Measurements from ENCODE around the gene WFIKKN2. TPM values are rescaled to one million over a fixed set of nuclear protein-coding genes. Genes with fewer than 3 reads are reported as not detected.

WFIKKN2 gene
- total RNA-seq, 1 experiment from 2014 or later = 0.11 TPM

DNA sequence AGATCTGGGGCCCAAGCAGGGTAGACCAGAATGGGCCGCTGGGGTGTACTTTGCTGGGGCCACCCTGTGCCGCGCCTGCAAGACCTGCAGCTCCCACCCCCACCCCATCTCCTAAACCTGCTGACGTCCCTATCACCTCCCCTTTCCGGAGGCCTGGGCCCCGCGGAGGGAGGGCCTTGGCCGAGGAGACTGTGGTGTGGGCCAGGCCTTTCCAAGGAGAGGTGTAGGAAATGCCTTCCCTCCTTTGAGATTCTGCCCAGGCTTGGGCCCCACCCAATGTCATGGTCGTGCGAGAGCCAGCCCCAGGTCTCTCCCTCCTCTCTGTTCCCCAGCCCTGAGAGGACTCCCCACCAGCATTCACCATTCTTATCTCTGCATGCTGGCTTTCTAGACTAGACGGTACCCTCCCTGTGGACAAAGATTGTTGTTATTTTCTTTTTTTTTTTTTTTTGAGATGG lies 3.9 kb upstream of the WFIKKN2 start (continued):
- TF ChIP-seq ERG (CRISPR knock-in tag; IDR thresholded peaks at IDR 0.05) = no peak
- TF ChIP-seq ZNF281 (CRISPR knock-in tag; IDR thresholded peaks at IDR 0.05) = no peak
- no peak for TF ChIP-seq TEAD1 (CRISPR knock-in tag; IDR thresholded peaks at IDR 0.05)
- no peak for TF ChIP-seq CREM (CRISPR knock-in tag; IDR thresholded peaks at IDR 0.05)

GRCh38 chr17:50832267-50832863 lies 3.0 kb upstream of the WFIKKN2 start:
- Mint-ChIP-seq H3K27ac (no peak overlapping the region), H3K27me3 (ENCODE audit: low read depth) (no peaks in the 10 kb centered on the region), H3K36me3 (no peaks in the 10 kb centered on the region), H3K4me3 (no peak overlapping the region), H3K4me1 (peaks cover 58% of the 10 kb centered on the region), H3K9me3 (no peaks in the 10 kb centered on the region)
- no peak for TF ChIP-seq SMAD3 (CRISPR knock-in tag; IDR thresholded peaks at IDR 0.05; ENCODE audit: borderline replicate concordance)
- TF ChIP-seq TCF7 (CRISPR knock-in tag; IDR thresholded peaks at IDR 0.05; ENCODE audit: low read depth) = no peak
- TF ChIP-seq ZNF121 (CRISPR knock-in tag; IDR thresholded peaks at IDR 0.05) = 0 out of 2 replicates have a peak, but pooled peaks have one; percentile 18
- CTCF ChIA-PET = interaction anchor here (0.7 to 3.6 kb wide), 3 partner anchors 14 to 48 kb away, joined by 4 to 52 read pairs (median 5); no protein-coding TSS in a partner anchor
- DNase-seq (ENCODE audit: low spot score) (no peak), ATAC-seq (no peak)
- POLR2A ChIA-PET = no interaction called here

GRCh38 chr17:50832864-50833381 lies 2.5 kb upstream of the WFIKKN2 start:
- H3K27me3 Mint-ChIP-seq (ENCODE audit: low read depth) = no peaks in the 10 kb centered on the region
- ChIA-PET POLR2A (no interaction called here), CTCF (interaction anchor here (2.1 to 3.6 kb wide), 2 partner anchors 20 to 49 kb away, joined by 5 to 52 read pairs; no protein-coding TSS in a partner anchor)
- DNase-seq (ENCODE audit: low spot score) (no peak), ATAC-seq (no peak)
- no peak overlapping the region for H3K4me3 Mint-ChIP-seq
- H3K36me3 Mint-ChIP-seq = no peaks in the 10 kb centered on the region
- peaks cover 58% of the 10 kb centered on the region for H3K4me1 Mint-ChIP-seq
- no peak overlapping the region for H3K27ac Mint-ChIP-seq
- no peaks in the 10 kb centered on the region for H3K9me3 Mint-ChIP-seq
- no peak for TF ChIP-seq ZNF121 (CRISPR knock-in tag; IDR thresholded peaks at IDR 0.05)
- TF ChIP-seq ZNF512 (CRISPR knock-in tag; IDR thresholded peaks at IDR 0.05; ENCODE audit: borderline replicate concordance) = no peak
- no peak for TF ChIP-seq ELF4 (CRISPR knock-in tag; IDR thresholded peaks at IDR 0.05; ENCODE audit: low read depth)
- TF ChIP-seq, protein P1, sequence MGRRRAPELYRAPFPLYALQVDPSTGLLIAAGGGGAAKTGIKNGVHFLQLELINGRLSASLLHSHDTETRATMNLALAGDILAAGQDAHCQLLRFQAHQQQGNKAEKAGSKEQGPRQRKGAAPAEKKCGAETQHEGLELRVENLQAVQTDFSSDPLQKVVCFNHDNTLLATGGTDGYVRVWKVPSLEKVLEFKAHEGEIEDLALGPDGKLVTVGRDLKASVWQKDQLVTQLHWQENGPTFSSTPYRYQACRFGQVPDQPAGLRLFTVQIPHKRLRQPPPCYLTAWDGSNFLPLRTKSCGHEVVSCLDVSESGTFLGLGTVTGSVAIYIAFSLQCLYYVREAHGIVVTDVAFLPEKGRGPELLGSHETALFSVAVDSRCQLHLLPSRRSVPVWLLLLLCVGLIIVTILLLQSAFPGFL (CRISPR knock-in tag; IDR thresholded peaks at IDR 0.05; ENCODE audit: borderline replicate concordance) = no peak
- no peak for TF ChIP-seq IRF1 (CRISPR knock-in tag; IDR thresholded peaks at IDR 0.05)
- TF ChIP-seq MYBL2 (CRISPR knock-in tag; IDR thresholded peaks at IDR 0.05) = no peak
- TF ChIP-seq, protein P2, sequence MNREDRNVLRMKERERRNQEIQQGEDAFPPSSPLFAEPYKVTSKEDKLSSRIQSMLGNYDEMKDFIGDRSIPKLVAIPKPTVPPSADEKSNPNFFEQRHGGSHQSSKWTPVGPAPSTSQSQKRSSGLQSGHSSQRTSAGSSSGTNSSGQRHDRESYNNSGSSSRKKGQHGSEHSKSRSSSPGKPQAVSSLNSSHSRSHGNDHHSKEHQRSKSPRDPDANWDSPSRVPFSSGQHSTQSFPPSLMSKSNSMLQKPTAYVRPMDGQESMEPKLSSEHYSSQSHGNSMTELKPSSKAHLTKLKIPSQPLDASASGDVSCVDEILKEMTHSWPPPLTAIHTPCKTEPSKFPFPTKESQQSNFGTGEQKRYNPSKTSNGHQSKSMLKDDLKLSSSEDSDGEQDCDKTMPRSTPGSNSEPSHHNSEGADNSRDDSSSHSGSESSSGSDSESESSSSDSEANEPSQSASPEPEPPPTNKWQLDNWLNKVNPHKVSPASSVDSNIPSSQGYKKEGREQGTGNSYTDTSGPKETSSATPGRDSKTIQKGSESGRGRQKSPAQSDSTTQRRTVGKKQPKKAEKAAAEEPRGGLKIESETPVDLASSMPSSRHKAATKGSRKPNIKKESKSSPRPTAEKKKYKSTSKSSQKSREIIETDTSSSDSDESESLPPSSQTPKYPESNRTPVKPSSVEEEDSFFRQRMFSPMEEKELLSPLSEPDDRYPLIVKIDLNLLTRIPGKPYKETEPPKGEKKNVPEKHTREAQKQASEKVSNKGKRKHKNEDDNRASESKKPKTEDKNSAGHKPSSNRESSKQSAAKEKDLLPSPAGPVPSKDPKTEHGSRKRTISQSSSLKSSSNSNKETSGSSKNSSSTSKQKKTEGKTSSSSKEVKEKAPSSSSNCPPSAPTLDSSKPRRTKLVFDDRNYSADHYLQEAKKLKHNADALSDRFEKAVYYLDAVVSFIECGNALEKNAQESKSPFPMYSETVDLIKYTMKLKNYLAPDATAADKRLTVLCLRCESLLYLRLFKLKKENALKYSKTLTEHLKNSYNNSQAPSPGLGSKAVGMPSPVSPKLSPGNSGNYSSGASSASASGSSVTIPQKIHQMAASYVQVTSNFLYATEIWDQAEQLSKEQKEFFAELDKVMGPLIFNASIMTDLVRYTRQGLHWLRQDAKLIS (CRISPR knock-in tag; IDR thresholded peaks at IDR 0.05; ENCODE audit: borderline replicate concordance) = no peak
- no peak for TF ChIP-seq TEAD4 (CRISPR knock-in tag; IDR thresholded peaks at IDR 0.05)
- no peak for TF ChIP-seq TEAD1 (CRISPR knock-in tag; IDR thresholded peaks at IDR 0.05)
- TF ChIP-seq, protein P3, sequence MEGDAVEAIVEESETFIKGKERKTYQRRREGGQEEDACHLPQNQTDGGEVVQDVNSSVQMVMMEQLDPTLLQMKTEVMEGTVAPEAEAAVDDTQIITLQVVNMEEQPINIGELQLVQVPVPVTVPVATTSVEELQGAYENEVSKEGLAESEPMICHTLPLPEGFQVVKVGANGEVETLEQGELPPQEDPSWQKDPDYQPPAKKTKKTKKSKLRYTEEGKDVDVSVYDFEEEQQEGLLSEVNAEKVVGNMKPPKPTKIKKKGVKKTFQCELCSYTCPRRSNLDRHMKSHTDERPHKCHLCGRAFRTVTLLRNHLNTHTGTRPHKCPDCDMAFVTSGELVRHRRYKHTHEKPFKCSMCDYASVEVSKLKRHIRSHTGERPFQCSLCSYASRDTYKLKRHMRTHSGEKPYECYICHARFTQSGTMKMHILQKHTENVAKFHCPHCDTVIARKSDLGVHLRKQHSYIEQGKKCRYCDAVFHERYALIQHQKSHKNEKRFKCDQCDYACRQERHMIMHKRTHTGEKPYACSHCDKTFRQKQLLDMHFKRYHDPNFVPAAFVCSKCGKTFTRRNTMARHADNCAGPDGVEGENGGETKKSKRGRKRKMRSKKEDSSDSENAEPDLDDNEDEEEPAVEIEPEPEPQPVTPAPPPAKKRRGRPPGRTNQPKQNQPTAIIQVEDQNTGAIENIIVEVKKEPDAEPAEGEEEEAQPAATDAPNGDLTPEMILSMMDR (IDR thresholded peaks at IDR 0.05) = no peak
- no peak for TF ChIP-seq FOXJ3 (CRISPR knock-in tag; IDR thresholded peaks at IDR 0.05; ENCODE audit: borderline replicate concordance)
- no peak for TF ChIP-seq NR1H2 (CRISPR knock-in tag; IDR thresholded peaks at IDR 0.05)
